ENCODE data around the gene RAB27B.
"Not testable (repeated sequence)": the region's sequence is repeated elsewhere in the genome, so short reads cannot be mapped to it uniquely, and the experiment has no call there.

Gene RAB27B

GRCh38 chr18:54820785-54821275 is 7.4 kb upstream of the RAB27B start:
- not testable (repeated sequence) for DNase-seq

GRCh38 chr18:54822872-54823845 is 5.1 kb upstream of the RAB27B start:
- no peak for DNase-seq

GRCh38 chr18:54824761-54825160 is 3.5 kb upstream of the RAB27B start:
- DNase-seq: no peak

GRCh38 chr18:54825601-54826344 is 2.5 kb upstream of the RAB27B start:
- DNase-seq: no peak

- DNase-seq: no peak
These were observed 709 bp downstream of the RAB27B start for GRCh38 chr18:54828986-54829385.

- no peak for DNase-seq
These were observed 1.6 kb downstream of the RAB27B start for GRCh38 chr18:54829856-54830255.

- no peak for DNase-seq
These were observed 2.0 kb downstream of the RAB27B start for GRCh38 chr18:54830260-54830659.

GRCh38 chr18:54830866-54831265 is 2.6 kb downstream of the RAB27B start:
- DNase-seq: no peak

- DNase-seq: no peak
These were observed 7.7 kb downstream of the RAB27B start for GRCh38 chr18:54835944-54836343.

- DNase-seq: no peak
These were observed 15.0 kb downstream of the RAB27B start for GRCh38 chr18:54843314-54843713.

- no peak for DNase-seq
These were observed 17.5 kb downstream of the RAB27B start for GRCh38 chr18:54845787-54846186.

- no peak for DNase-seq
These were observed 19.8 kb downstream of the RAB27B start for GRCh38 chr18:54848121-54848520.

GRCh38 chr18:54849683-54850082 is 21.4 kb downstream of the RAB27B start:
- no peak for DNase-seq

- no peak for DNase-seq
These were observed 22.3 kb downstream of the RAB27B start for GRCh38 chr18:54850598-54850997.

GRCh38 chr18:54852780-54853675 is 24.8 kb downstream of the RAB27B start:
- DNase-seq: no peak

GRCh38 chr18:54855050-54855449 is 26.8 kb downstream of the RAB27B start:
- DNase-seq: not testable (repeated sequence)

GRCh38 chr18:54856105-54856646 is 27.9 kb downstream of the RAB27B start:
- DNase-seq: no peak

- no peak for DNase-seq
These were observed 29.2 kb downstream of the RAB27B start for GRCh38 chr18:54857499-54857898.

- DNase-seq: no peak
These were observed 31.6 kb downstream of the RAB27B start for GRCh38 chr18:54859667-54860421.

GRCh38 chr18:54860941-54861340 is 32.7 kb downstream of the RAB27B start:
- DNase-seq: no peak

- no peak for DNase-seq
These were observed 38.9 kb downstream of the RAB27B start for GRCh38 chr18:54867131-54867530.

- DNase-seq: peak; percentile 35
These were observed 43.0 kb downstream of the RAB27B start for GRCh38 chr18:54871231-54871630.
